GM19035 (cell line): ENCODE results near the gene KRTAP5-9.
"Not testable (repeated sequence)": the region's sequence is repeated elsewhere in the genome, so short reads cannot be mapped to it uniquely, and the experiment has no call there.

Experiments
- ATAC-seq: cut with Tn5 transposase; IDR thresholded peaks from one replicate; pipeline ENCODE4 v1.9.1; 2021; ENCODE audit not compliant: unreplicated experiment

Gene KRTAP5-9

DNA sequence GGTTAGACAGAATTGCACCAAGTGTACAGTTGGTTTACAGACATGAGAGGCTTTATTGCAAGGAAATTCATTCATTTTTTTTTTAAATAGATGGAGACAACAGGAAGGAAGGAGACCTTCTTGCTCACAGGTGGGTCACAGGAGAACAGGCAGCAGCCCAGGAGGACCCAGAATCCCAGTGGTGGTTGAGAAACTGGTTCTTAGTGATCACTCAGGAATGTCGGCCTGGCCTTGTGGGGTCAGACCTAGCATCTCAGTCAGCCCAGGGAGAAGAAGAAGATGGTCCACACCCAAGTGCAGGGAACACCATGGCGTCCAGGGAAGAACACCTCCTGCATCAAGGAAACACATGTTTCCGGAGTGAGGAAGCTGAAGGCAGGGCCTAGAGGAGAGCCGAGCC, 33.6 kb downstream of the KRTAP5-9 start:
- ATAC-seq = no peak

DNA sequence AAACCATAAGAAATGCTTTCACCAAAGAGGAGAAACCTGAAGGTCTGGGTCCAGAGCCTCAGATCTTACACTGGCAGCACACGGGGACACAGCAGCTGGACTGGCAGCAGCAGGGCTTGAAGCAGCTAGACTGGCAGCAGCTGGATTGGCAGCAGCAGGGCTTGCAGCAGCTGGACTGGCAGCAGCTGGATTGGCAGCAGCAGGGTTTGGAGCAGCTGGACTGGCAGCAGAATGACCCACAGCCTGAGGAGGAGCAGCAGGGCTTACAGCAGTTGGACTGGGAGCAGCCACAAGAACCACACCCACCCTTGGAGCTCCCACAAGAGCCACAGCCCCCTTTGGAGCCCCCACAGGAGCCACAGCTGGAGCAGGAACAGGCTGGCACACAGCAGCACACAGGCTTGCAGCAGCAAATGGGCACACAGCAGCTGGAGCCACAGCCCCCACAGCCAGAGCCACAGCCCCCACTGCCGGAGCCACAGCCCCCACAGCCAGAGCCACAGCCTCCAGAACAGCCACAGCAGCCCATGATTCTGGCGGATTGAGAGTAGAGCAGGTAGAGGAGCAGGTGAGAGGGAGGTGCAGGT, 34.2 kb downstream of the KRTAP5-9 start, which contains the start of gene KRTAP5-11:
Gene KRTAP5-11 (minus strand): TSS at position 567 of the 587 bp plus-strand sequence. CDS start 38 bp downstream, at position 529.
- no peak for ATAC-seq

DNA sequence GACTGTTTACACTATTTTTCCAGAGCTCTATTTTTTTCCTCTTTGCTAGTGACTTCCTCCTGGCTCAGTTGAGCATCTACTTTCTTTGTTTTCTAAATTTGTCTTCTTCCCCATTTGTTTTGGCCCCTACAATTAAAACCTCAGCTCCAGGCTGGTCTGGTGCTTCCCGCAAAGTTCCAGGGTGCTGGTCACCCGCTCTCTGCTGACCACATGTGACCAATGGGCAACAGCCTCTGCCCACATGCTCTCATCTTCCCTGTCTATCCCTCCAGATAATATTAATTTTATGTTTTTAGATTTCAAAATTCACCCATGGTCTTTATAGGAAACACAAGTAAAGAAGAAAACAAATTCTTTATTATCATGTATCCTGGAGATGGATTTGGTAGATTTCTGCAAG, 34.7 kb downstream of the KRTAP5-9 start:
- ATAC-seq = not testable (repeated sequence)

DNA sequence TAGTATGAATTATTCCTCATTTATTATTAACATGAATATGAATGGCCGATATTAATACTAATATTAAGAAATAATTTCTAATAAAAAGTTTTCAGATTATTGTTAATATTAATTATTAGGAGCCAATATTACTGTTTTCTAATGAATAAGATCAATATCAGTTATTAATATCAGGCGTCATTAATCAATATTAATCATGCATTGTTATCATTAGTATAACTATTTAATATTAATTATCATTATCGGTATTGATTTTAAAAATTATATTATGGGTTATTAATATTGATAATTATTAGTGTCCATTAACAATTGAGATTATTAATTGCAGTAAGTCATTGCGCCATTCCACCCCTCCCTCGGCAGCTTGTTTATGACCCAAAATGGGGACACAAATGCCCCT, 37.5 kb downstream of the KRTAP5-9 start:
- not testable (repeated sequence) for ATAC-seq

DNA sequence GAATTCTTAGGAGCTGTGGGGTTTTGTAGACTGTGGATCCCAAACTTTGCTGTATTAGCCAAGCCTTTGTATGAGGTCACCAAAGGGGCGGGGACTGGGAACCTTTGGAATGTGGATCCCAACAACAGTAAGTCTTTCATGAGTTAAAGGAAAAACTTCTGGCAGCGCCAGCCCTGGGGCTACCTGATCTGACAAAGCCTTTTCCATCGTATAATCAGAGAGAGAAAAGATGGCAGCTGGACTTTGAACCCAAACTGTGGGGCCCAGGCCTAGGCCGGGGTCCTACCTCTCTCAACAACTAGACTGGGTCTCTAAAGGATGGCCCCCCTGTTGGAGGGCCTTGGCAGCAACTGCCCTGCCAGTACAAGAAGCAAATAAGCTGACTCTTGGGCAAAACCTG, 40.1 kb downstream of the KRTAP5-9 start:
- ATAC-seq = not testable (repeated sequence)

DNA sequence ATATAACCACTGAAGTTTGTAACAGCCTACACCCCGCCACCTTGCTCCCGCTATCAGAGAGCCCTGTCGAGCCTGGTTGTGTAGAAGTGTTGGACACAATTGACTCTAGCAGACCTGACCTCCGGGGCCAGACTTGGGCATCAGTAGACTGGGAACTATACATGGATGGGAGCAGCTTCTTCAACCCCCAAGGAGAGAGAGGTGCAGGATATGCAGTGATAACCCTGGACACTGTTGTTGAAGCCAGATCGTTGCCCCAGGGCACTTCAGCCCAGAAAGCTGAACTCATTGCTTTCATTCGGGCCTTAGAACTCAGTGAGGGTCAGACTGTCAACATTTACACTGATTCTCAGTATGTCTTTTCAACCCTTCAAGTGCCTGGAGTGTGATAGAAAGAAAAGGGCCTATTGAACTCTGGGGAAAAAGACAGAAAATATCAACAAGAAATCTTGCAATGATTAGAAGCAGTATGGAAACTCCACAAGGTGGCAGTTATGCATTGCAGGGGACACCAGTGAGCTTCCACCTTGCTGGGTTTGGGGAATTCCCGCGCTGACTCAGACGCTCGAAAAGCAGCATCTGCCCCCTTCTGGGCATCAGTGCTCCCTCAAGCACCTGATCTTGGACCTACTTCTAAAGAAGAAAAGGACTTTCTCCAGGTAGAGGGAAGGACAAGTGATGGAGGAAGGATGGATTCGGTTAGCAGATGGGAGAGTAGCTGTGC, 40.8 kb downstream of the KRTAP5-9 start:
- not testable (repeated sequence) for ATAC-seq

DNA sequence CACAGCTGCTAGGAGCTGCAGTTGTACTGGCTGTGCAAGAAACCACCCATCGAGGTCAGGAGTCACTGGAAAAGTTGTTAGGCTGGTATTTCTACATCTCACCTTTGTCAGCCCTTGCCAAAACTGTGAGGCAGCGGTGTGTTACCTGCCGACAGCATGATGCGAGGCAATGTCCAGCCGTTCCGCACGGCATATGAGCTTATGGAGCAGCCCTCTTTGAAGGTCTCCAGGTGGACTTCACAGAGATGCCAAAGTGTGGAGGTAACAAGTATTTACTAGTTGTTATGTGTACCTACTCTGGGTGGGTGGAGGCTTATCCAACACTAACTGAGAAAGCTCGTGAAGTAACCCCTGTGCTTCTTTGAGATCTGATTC, 41.3 kb downstream of the KRTAP5-9 start:
- not testable (repeated sequence) for ATAC-seq
